NCI-H226 (cell line): ENCODE measurements around the gene GUSB.
"Not testable (repeated sequence)": the region's sequence is repeated elsewhere in the genome, so short reads cannot be mapped to it uniquely, and the experiment has no call there.

Source experiments
- DNase-seq: peaks from one replicate; pipeline ENCODE4 v3.0.0-alpha.2; 2015

Gene GUSB

GRCh38 chr7:65981965-65982792, at the start of gene GUSB:
GUSB (minus strand) TSS chr7:65982213; CDS start chr7:65982183, 30 bp downstream.
- peak; percentile 73 for DNase-seq

DNA sequence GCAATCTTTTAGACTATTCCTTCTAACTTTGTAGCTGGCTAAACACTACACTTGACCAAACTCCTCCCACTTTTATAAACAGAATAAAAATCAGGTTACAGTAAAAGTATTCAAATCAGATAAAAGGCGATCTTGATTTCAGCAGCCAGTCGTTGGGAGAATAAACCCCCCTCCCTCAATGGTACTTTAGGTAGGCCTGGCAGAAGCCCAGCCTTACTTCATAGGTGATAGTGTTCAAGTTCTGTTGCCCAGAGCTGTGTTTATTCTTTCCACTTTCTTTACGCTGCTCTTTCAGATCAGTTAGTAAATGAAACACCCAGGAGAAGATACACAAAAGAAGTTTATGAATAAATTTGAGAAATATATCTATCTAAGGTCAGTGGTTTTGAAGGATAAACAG, 46.3 kb upstream of the GUSB start:
- not testable (repeated sequence) for DNase-seq

GRCh38 chr7:66016131-66016461, 34.1 kb upstream of the GUSB start:
- peak; percentile 62 for DNase-seq

GRCh38 chr7:66015440-66016130, 33.6 kb upstream of the GUSB start:
- no peak for DNase-seq

DNA sequence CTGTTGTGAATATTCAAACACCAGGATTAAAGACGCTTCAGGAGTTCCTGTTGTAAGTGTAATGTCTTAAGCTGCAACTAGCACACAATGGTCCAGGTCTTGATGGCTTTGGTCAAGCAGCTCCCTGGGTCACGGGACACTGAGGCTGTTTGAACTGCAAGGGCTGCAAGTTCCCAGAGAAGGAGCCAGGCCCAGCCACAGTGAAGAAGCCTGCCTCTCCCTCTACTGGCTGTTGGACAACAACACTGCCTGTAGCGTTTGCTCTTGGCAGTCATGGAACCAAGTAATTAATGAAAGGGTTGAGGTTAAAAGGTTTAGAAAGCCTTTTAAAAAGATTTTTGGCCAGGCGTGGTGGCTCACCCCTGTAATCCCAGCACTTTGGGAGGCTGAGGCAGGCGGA, 31.9 kb upstream of the GUSB start:
- peak; percentile 3 for DNase-seq

DNA sequence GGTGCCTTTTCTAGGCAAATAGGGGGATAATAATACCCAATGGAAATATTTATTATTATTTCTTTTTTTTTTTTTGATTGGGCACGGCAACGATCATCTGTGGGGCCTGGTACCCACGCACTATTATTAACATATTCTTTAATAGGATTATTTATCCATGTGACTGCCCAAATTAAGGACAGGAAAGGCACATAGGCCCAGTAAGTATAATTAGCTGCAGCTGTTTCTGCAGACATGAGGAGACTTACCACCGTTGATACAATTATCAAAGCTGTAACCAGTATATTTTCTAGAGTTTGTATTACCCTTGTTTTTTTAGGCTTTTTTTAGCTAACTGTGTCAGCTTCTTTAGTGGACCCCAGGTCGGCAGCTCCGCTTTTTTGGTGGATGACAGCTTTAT, 25.2 kb upstream of the GUSB start:
- no peak for DNase-seq

- DNase-seq: not testable (repeated sequence)
Measured at GRCh38 chr7:66005115-66005671, 23.2 kb upstream of the GUSB start.

GRCh38 chr7:66000823-66001417, 18.9 kb upstream of the GUSB start:
- DNase-seq: not testable (repeated sequence)

DNA sequence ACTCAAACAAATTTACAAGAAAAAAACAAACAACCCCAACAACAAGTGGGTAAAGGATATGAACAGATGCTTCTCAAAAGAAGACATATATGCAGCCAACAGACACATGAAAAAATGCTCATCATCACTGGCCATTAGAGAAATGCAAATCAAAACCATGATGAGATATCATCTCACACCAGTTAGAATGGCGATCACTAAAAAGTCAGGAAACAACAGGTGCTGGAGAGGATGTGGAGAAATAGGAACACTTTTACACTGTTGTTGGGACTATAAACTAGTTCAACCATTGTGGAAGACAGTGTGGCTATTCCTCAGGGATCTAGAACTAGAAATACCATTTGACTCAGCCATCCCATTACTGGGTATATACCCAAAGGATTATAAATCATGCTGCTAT, 13.0 kb upstream of the GUSB start:
- DNase-seq: not testable (repeated sequence)

DNA sequence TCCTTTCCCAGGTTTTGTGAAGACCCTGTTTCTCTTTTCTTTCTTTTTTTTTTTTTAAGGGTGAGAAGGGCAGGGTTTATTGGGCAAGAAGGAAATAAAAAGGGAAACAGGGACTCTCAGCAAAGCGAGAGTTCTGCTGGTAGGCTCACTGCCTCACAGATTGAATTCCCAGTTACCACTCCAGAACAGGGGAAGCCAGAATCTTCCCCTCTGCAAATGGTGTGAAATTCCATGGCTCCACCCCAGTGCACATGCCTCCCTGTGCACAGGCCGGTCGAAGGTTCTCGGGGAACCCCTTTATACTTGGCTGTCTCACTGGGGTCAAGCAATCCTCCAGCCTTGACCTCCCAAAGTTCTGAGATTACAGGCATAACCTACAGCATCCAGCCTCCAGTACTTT, 10.5 kb upstream of the GUSB start:
- no peak for DNase-seq

GRCh38 chr7:65991829-65992228, 9.8 kb upstream of the GUSB start:
- not testable (repeated sequence) for DNase-seq

GRCh38 chr7:65989694-65990080, 7.7 kb upstream of the GUSB start:
- no peak for DNase-seq

GRCh38 chr7:65988503-65988902, 6.5 kb upstream of the GUSB start:
- DNase-seq: not testable (repeated sequence)

DNA sequence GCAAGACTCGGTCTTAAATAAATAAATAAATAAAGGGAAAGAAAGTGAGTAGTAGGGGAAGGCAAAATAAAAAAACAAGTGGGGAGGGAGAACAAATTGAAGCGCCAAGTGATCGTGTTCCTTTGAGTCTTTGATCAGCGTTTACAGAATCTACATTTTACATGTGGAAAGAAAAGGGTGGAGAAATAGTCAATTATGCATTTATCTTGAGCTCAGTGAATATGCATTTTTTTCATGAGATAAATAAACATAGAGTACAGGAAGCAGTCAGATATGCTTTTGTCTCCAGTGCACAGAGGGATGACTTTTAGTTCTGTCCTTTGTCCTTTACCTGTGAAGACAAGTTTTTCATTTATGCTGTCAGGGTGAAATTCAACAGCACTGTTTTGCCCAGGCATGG, 6.1 kb upstream of the GUSB start:
- no peak for DNase-seq

GRCh38 chr7:65983965-65984658, 2.1 kb upstream of the GUSB start:
- peak; percentile 61 for DNase-seq

DNA sequence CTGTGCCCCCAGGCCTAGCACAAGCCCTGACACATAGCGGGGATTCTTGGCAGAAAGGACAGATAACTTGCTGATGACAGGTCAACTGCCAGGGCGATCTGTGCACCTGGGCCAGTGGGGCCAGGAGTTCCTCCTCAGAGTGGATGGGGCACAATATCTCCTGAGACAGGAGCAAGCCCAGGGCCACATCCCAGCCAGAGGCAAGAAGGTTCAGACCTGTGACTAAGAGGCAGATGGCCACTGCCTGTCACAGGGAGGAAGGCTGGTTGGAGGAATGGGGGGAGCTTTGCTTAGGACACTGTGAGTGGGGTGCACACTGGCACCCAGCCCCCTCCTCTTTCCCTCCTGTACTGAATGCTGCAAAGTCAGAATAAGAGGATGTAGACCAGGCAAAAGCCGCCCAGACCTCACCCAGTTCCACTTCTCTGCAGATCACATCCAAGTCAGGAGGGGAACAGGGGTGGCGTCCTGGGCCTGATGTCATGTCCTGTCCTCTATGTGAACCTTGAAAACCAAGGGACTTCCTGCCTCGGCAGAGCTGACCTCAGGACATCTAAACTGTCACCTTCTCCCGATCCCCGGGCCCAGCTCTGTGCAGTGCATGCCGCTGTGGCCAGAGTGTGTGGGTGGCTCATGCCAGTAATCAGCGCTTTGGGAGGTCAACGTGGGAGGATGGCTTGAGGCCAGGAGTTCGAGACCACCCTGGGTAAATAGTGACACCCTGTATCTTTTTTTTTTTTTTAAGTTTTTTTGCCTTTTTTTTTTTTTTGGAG, 1.3 kb downstream of the GUSB start:
- DNase-seq: no peak

DNA sequence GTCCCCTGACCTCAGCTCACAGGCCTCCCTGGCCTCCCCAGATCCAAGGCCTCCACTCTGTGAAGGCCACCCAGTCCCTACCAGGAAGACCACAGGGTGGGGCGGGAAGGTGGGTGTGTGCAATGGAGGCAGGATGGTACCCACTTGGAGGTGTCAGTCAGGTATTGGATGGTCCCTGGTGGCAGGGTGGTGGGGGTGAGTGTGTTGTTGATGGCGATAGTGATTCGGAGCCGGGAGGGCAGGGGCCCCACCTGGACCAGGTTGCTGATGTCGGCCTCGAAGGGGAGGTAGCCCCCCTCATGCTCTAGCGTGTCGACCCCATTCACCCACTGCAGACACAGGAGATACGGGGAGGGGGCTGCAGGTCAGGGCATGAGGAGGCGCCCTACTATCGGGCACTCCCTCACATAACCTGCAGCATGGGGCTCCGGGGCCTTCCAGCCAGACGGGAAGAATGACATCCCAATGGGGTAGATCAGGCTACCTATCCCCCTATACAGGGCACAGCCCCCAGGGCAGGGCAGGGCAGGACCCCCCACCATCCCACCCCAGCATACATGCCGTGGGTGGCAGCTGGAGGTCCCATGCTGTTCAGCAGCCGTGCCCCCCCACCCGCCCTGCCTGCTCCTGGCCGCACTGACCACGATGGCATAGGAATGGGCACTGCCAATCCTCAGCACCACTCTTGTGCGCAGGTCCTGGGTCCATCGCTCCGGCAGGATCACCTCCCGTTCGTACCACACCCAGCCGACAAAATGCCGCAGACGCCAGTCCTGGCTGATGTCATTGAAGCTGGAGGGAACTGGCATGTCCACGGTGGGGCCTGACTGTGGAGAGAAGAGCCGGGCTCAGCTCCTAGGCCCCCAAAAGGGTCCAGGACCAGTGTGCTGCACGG, 2.2 kb downstream of the GUSB start:
- no peak for DNase-seq

- no peak for DNase-seq
Measured at GRCh38 chr7:65978891-65979582, 3.0 kb downstream of the GUSB start.

- DNase-seq: no peak
Measured at GRCh38 chr7:65976659-65977196, 5.3 kb downstream of the GUSB start.

DNA sequence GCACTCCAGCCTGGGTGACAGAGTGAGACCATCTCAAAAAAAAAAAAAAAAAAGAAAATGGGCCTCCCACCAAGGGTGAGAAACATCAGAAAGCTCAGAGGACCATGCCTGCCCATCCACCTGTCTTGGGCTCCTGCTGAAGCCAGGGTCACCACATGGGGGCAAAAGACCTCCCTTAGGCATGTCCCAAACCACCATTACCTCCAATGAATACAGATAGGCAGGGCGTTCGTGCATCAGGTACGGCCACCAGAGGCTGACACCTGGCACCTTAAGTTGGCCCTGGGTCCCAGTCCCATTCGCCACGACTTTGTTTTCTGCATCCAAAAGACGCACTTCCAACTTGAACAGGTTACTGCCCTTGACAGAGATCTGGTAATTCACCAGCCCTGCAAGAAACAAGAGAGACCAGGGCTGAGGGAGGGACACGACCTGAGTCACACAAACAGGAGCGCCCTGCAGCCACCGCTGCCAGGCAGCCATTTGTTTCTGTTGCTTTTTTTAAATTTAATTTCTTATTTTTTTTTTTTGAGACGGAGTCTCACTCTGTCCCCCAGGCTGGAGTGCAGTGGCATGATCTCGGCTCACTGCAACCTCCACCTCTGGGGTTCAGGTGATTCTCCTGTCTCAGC, 6.1 kb downstream of the GUSB start:
- no peak for DNase-seq
